Adrenal gland (tissue), 12 donors: ENCODE measurements around the gene C11orf86. TPM values are rescaled to one million over a fixed set of nuclear protein-coding genes. Genes with fewer than 3 reads are reported as not detected.

Source experiments
- DNase-seq, 7 donors: peaks; one replicate each; pipeline ENCODE4 v3.0.0-alpha.2; 2019 to 2020
- H3K27ac ChIP-seq, 5 donors: fragments of 200-600 bp; sonication (generic) in 4 of 5; 1 replicate in 3 of 5; 2 replicates in 2 of 5; pipeline versions ENCODE4 v1.5.1 to v1.8.0; 2016 to 2020; ENCODE audit warnings: mild to moderate bottlenecking in 1 of 5
- H3K27me3 ChIP-seq: fragments of 200-600 bp; 2 replicates; pipeline ENCODE4 v1.8.0; 2021
- H3K36me3 ChIP-seq, 2 donors: fragments of 200-600 bp; replicated peaks in 1 of 2; 1 replicate in 1 of 2; 2 replicates in 1 of 2; pipeline versions ENCODE4 v1.5.1 to v1.8.0; 2018 to 2022
- H3K4me1 ChIP-seq, 2 donors: fragments of 200-600 bp; replicated peaks in 1 of 2; 1 replicate in 1 of 2; 2 replicates in 1 of 2; pipeline versions ENCODE4 v1.5.1 to v1.8.0; 2018 to 2021
- H3K4me3 ChIP-seq, 4 donors: fragments of 200-600 bp; sonication (generic) in 3 of 4; one replicate each; pipeline ENCODE4 v1.5.1; 2016 to 2018
- H3K9me3 ChIP-seq, 3 donors: fragments of 200-600 bp; sonication (generic) in 1 of 3; replicated peaks in 1 of 3; 1 replicate in 2 of 3; 2 replicates in 1 of 3; pipeline versions ENCODE4 v1.5.1 to v1.8.0; 2016 to 2021
- CTCF ChIP-seq, 6 experiments: fragments of 450-650 bp in 4 of 6; fragments of 200-600 bp in 2 of 6; sonication (generic) in 1 of 6; IDR thresholded peaks; 1 replicate in 5 of 6; 2 replicates in 1 of 6; pipeline versions ENCODE4 v1.5.1 to v1.8.0; 2016 to 2021; ENCODE audit warnings: antibody characterized with exemption in 6 of 6, mild to moderate bottlenecking in 2 of 6, moderate library complexity in 1 of 6
- POLR2A ChIP-seq, 2 donors: fragments of 450-650 bp; IDR thresholded peaks; one replicate each; pipeline ENCODE4 v1.6.1; 2017; ENCODE audit warnings: antibody characterized with exemption in 2 of 2, mild to moderate bottlenecking in 2 of 2, moderate library complexity in 1 of 2
- WGBS, 4 donors: extraction: QIAGEN DNeasy Blood & Tissue Kit in 2 of 4; methylation state at CpG; one replicate each; pipeline versions ENCODE4 v1.1.5 to v1.1.7; 2013 to 2017; 5-methylcytosine and 5-hydroxymethylcytosine counted together
- intact Hi-C, 2 donors: fragments of 100-400 bp; cut with DNase I; formaldehyde crosslinking; loops; one replicate each; pipeline versions ENCODE4 v1.14.1 to v1.15.0; 2022 to 2023
- polyA plus RNA-seq, 3 donors: library from polyadenylated mRNA; stranded (reverse); fragments of 200-250 nt in 2 of 3; fragments of 350-450 nt in 1 of 3; fragmentation: Illumina TruSeq in 1 of 3; extraction: RNeasy Lipid Tissue Mini Kit (QIAGEN cat#74804) in 1 of 3; gene quantifications; one replicate each; pipeline ENCODE4 v1.2.3, GENCODE V29; 2013 to 2014
- total RNA-seq, 9 donors: library from RNA; depleted of rRNA in 4 of 9; stranded (reverse); fragments of >200 nt in 4 of 9; fragments of 120-200 nt in 1 of 9; fragmentation: NEBNext Ultra II Directional in 1 of 9; extraction: Animal tissue kit (Norgen Biotek cat#: 25700) in 1 of 9; gene quantifications; one replicate each; pipeline versions ENCODE4 v1.1.0 to v1.2.4, GENCODE V29; 2013 to 2023
- donor health status: healthy with polysubstance abuse.
- donor health status: Bipolar disorder and iron deficiency.
- donor health status: DM: yes; HTN: yes; CAD: no.
- donor health status: DM: no; HTN: no; CAD: no.
- donor health status: DM: no; HTN: no; CAD: no.
- donor health status: DM: yes; HTN: yes; CAD: no.

The C11orf86 gene
- total and polyA plus RNA-seq, 12 donors, result 0.25 to 29.9 (median 1.00) TPM; not detected in 1

- intact Hi-C loops, result no loop called here
- Histone ChIP-seq H3K4me1 (peaks cover 0 to 4% of the 10 kb centered on the region in 2 donors), H3K4me3 (no peak overlapping the region), H3K27me3 (no peaks in the 10 kb centered on the region), H3K27ac (peak overlapping the region in 1 of 5 donors; percentile 22), H3K9me3 (no peaks in the 10 kb centered on the region), H3K36me3 (no peaks in the 10 kb centered on the region)
- WGBS, 4 donors, result 56 to 68% (median 61%) methylated on average over 8 to 9 of the region's 9 CpGs
- peak in 1 of 7 donors; percentile 57 for DNase-seq
- no peak for TF ChIP-seq CTCF (IDR thresholded peaks at IDR 0.05)
- no peak for TF ChIP-seq POLR2A (IDR thresholded peaks at IDR 0.05)
Observed at GRCh38 chr11:66934950-66935779, 39.9 kb upstream of the C11orf86 start.

- WGBS, 4 donors, result 57 to 68% (median 61%) methylated on average over 2 of the region's 2 CpGs
- intact Hi-C loops, result no loop called here
- no peaks in the 10 kb centered on the region for H3K9me3 ChIP-seq
- no peak for DNase-seq
- H3K4me3 ChIP-seq, result no peak overlapping the region
- H3K4me1 ChIP-seq, result peaks cover 0 to 4% of the 10 kb centered on the region in 2 donors
- H3K27ac ChIP-seq, result no peak overlapping the region
- no peak for TF ChIP-seq CTCF (IDR thresholded peaks at IDR 0.05)
- TF ChIP-seq POLR2A (IDR thresholded peaks at IDR 0.05), result no peak
- H3K27me3 ChIP-seq, result no peaks in the 10 kb centered on the region
- H3K36me3 ChIP-seq, result no peaks in the 10 kb centered on the region
Observed at GRCh38 chr11:66936311-66936711, 38.8 kb upstream of the C11orf86 start.

- Histone ChIP-seq H3K27me3 (no peaks in the 10 kb centered on the region), H3K9me3 (no peaks in the 10 kb centered on the region), H3K36me3 (no peaks in the 10 kb centered on the region), H3K4me1 (no peaks in the 10 kb centered on the region), H3K4me3 (no peak overlapping the region), H3K27ac (no peak overlapping the region)
- DNase-seq, result no peak
- TF ChIP-seq POLR2A (IDR thresholded peaks at IDR 0.05) (no peak), CTCF (IDR thresholded peaks at IDR 0.05) (no peak)
- intact Hi-C loops, result no loop called here
- WGBS, 4 donors, result 95 to 100% (median 97%) methylated on average over 1 of the region's 1 CpG
Observed at GRCh38 chr11:66937193-66937733, 37.8 kb upstream of the C11orf86 start.

GRCh38 chr11:66938582-66939135 is 36.4 kb upstream of the C11orf86 start:
- H3K4me3 ChIP-seq, result no peak overlapping the region
- H3K4me1 ChIP-seq, result no peaks in the 10 kb centered on the region
- no peak for TF ChIP-seq POLR2A (IDR thresholded peaks at IDR 0.05)
- TF ChIP-seq CTCF (IDR thresholded peaks at IDR 0.05), result no peak
- no peaks in the 10 kb centered on the region for H3K9me3 ChIP-seq
- H3K27me3 ChIP-seq, result no peaks in the 10 kb centered on the region
- 89 to 91% (median 89%) methylated on average over 5 of the region's 5 CpGs for WGBS, 4 donors
- H3K27ac ChIP-seq, result no peak overlapping the region
- intact Hi-C loops, result no loop called here
- DNase-seq, result no peak
- no peaks in the 10 kb centered on the region for H3K36me3 ChIP-seq
